Fibroblast of villous mesenchyme (primary cell): ENCODE measurements around the gene NIPSNAP2. TPM values are rescaled to one million over a fixed set of nuclear protein-coding genes. Genes with fewer than 3 reads are reported as not detected.

Experiments
- DNase-seq: peaks from one replicate; pipeline ENCODE4 v3.0.0-alpha.2; 2010; ENCODE audit warnings: low read depth
- H3K4me3 ChIP-seq: 2 replicates; pipeline ENCODE4 v1.5.1; 2011; ENCODE audit warnings: low read depth, mild to moderate bottlenecking, low read length
- CTCF ChIP-seq: IDR thresholded peaks from 2 replicates; pipeline ENCODE4 v1.5.1; 2012; ENCODE audit warnings: low read depth, mild to moderate bottlenecking, low read length; ENCODE audit not compliant: insufficient read depth
- total RNA-seq: library from RNA; depleted of rRNA; stranded (reverse); fragments of >200 nt; gene quantifications from 2 replicates; pipeline ENCODE4 v1.2.3, GENCODE V29; 2012

Gene NIPSNAP2
- total RNA-seq, 1 donor: 39.7 TPM

GRCh38 chr7:55965805-55966421 is 1.5 kb downstream of the NIPSNAP2 start:
- H3K4me3 ChIP-seq: peak overlapping the region; percentile 15
- TF ChIP-seq CTCF: no peak
- DNase-seq: peak; percentile 68

- no peak for TF ChIP-seq CTCF
- DNase-seq: no peak
- no peak overlapping the region for H3K4me3 ChIP-seq
Observed at GRCh38 chr7:55966851-55967250, 2.5 kb downstream of the NIPSNAP2 start.

GRCh38 chr7:55969391-55969790 is 5.0 kb downstream of the NIPSNAP2 start:
- no peak for TF ChIP-seq CTCF
- H3K4me3 ChIP-seq: no peak overlapping the region

GRCh38 chr7:55970561-55970960 is 6.2 kb downstream of the NIPSNAP2 start:
- no peak for DNase-seq
- TF ChIP-seq CTCF: no peak
- no peak overlapping the region for H3K4me3 ChIP-seq

More at GRCh38 chr7:55969391-55969790, 5.0 kb downstream of the NIPSNAP2 start:
- DNase-seq: no peak

- H3K4me3 ChIP-seq: no peak overlapping the region
- no peak for TF ChIP-seq CTCF
- DNase-seq: no peak
Observed at GRCh38 chr7:55970978-55971377, 6.6 kb downstream of the NIPSNAP2 start.

- no peak for TF ChIP-seq CTCF
- H3K4me3 ChIP-seq: no peak overlapping the region
- no peak for DNase-seq
Observed at GRCh38 chr7:55973747-55974250, 9.4 kb downstream of the NIPSNAP2 start.
